ENCODE data around the gene ARHGAP22.

ARHGAP22 gene

GRCh38 chr10:48526846-48527505, 77.9 kb downstream of the ARHGAP22 start:
- DNase-seq = no peak

GRCh38 chr10:48526011-48526821, 78.7 kb downstream of the ARHGAP22 start:
- DNase-seq = no peak

- no peak for DNase-seq
These were observed 79.8 kb downstream of the ARHGAP22 start for GRCh38 chr10:48525113-48525512.

- peak; percentile 35 to 79 (median 39) for DNase-seq
These were observed 80.8 kb downstream of the ARHGAP22 start for GRCh38 chr10:48523820-48524758.

- no peak for DNase-seq
These were observed 81.6 kb downstream of the ARHGAP22 start for GRCh38 chr10:48523212-48523819.

- no peak for DNase-seq
These were observed 82.7 kb downstream of the ARHGAP22 start for GRCh38 chr10:48522011-48522765.

GRCh38 chr10:48520594-48520993, 84.3 kb downstream of the ARHGAP22 start:
- no peak for DNase-seq

- DNase-seq = no peak
These were observed 84.7 kb downstream of the ARHGAP22 start for GRCh38 chr10:48520184-48520506.

- no peak for DNase-seq
These were observed 85.2 kb downstream of the ARHGAP22 start for GRCh38 chr10:48519481-48520183.

- no peak for DNase-seq
These were observed 85.9 kb downstream of the ARHGAP22 start for GRCh38 chr10:48518986-48519385.

GRCh38 chr10:48517911-48518811, 86.7 kb downstream of the ARHGAP22 start:
- DNase-seq = peak; percentile 83 to 88 (median 87)

GRCh38 chr10:48517482-48517881, 87.4 kb downstream of the ARHGAP22 start:
- DNase-seq = peak in 1 of 3 donors; percentile 22

- peak; percentile 70 to 83 (median 79) for DNase-seq
These were observed 88.0 kb downstream of the ARHGAP22 start for GRCh38 chr10:48516911-48517310.

- DNase-seq = no peak
These were observed 90.0 kb downstream of the ARHGAP22 start for GRCh38 chr10:48514916-48515315.

GRCh38 chr10:48514255-48514654, 90.6 kb downstream of the ARHGAP22 start:
- no peak for DNase-seq

- DNase-seq = peak; percentile 78 to 90 (median 79)
These were observed 92.0 kb downstream of the ARHGAP22 start for GRCh38 chr10:48512861-48513260.

- DNase-seq = peak; percentile 87 to 95 (median 88)
These were observed 93.0 kb downstream of the ARHGAP22 start for GRCh38 chr10:48511875-48512231.

GRCh38 chr10:48511066-48511874, 93.6 kb downstream of the ARHGAP22 start:
- DNase-seq = no peak

GRCh38 chr10:48509974-48510692, 94.7 kb downstream of the ARHGAP22 start:
- peak in 1 of 3 donors; percentile 48 for DNase-seq
